HG03457 (cell line): Measurements from ENCODE around the gene LRRFIP1.

Source experiments
- ATAC-seq: cut with Tn5 transposase; IDR thresholded peaks from one replicate; pipeline ENCODE4 v1.9.1; 2021; ENCODE audit warnings: moderate number of reproducible peaks; ENCODE audit not compliant: unreplicated experiment

Gene LRRFIP1

DNA sequence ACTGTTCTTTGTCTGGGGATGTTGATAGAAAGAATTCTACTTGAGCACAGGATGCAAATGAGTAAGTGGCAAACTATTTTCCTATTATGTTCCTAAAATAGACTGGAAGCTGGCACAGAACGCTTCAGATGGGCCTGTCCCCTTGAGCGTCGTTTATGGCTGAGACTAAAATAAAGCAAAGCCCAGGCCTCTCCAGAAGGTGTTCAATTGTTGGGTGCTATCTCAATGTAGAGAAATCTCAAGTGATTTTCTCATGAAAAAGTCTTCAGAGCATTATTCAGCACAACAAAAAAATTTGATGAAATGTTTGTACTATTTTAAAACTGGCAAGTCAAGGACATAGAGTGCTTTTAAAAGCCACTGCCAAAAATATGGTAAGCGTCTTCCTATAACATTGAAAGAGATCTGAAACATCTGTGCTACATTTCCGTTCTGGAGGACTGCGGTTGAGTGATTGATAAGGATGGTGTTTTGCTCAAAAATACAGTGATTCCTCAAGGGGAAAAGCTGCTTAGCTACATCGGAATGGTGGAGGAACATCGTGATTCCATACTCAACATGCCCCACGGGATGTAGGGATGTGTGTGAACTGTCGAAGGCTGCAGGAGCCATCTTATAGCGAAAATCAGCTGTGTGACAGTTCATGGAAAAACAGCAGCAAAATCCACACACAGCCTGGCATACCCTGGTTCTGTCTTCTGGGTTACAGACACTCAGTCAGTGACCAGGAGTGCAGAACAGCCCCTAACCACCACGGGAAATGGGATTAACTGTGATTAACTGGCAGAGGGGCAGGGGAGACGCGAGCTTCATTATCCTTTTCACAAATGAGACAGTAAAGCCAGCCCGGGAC is 10.4 kb upstream of the LRRFIP1 start:
- no peak for ATAC-seq

DNA sequence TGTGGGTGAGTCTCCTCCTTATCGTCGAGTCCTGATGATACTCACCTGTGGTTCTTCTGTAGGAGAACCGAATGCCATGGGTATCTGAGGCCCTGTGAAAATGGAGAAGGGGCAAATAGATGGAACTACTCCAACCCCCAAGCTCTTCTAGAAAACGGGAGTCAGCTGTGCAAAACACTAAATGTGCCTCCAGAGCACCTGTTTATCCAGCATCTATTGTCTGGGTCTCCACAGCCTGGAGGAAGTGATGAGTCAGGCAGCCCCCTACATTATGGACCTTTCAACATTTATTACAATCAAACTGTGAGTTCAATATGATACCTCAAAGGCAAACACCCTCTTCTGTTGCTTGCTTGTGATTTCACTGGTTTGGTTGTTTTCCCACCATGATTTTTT is 9.8 kb upstream of the LRRFIP1 start:
- no peak for ATAC-seq

DNA sequence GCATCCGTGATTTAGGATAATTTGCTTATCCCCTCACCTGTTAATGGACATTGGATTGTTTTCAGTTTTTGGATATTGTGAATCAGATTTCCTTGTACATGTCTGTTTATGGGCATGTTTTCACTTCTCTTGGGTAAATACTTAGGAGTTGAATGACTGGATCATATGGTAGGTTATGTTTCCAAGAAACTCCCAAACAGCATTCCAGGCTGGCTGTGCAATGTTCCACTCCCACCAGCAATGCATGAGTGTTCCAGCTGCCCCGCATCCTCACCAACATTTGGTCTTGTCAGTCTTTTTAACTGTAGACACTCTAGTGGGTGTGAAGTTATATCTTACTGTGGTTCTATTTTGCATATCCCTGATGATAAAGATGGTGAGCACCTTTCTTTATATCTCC is 8.9 kb upstream of the LRRFIP1 start:
- ATAC-seq = no peak

DNA sequence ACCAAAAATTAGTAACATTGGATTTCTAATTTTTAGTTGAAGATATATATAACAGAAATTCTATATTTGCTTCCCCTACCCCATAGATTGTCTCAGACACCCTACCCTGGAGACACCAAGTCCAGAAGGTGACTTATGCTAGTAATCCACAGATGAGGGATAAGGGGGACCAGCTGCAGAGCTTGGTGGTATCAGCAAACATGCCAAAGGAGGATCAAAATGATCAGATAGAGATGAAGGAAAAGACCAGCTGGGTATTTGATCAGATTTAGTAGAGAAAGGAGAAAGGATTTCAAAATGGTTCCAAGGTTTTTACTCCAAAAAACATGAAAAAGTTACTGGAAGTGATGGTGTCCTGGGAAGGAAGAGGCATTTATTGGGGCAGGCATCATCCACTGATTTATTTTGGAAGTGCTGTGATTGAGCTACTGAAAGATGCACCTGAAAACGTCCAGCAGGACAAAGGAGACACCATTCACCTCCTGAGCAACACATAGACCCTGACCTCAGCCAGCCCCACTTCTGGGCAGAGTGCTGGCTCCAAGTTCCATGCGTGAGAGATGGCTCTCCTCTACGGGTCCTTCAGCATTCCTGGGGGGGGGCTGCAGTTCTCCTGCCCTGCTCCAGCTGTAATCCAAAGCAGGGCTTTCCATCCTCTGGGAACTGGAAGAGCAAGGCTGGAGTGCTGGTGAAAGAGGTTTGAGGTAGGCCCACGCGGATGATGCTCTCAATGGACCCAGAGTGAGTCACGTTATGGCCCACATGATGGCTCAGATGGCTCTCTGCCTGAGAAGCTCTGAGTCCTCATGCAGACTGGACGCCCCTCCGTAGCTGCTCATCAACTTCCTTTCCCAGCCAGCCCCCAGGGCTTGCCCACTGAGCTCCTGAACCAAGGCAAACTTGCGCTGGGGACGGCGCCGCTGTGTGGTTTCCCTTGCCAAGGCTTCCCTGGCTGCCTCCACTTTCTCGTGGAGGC is 3.7 kb upstream of the LRRFIP1 start:
- ATAC-seq = no peak

DNA sequence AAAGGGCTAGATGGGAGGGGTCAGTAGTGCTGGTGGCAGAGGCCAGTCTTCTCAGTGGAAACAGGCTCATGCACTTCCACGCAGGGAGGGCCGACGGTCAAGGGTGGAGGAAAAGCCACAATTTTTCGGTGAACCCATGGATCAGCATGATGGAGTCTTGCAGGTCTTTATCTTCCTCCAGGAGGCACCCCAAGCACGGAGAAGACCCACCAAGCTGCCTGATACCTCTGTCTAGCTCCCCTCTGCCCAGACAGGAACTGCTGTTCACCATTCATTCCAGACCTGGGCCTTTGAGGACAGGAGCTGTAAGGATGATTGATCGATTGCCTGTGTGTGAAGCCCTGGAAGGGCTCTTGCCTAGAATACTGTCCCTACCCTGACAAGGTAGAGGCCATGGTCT is 2.8 kb upstream of the LRRFIP1 start:
- ATAC-seq = no peak

DNA sequence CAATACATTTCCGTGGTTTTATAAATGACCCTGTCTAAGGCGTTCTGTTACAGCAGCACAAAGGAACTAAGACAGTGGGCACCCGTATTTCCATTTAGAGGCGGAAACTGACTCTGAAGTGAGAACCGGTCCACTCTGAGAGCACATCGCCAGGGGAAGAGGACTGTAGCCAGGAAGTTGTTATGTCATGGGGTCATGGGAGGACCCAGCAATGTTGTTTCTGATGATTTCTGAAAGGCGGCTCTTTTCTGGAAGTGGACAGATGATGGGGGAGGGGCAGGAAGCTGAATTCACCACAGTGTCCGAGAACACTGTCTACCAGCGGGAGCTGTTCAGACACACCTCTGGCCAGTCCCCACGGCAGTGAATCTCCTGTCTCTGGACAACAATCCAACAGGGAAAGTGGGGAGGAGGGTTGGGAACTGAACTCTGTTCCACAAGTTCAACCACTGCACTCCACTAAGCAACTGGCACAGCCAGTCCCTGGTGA is 2.1 kb upstream of the LRRFIP1 start:
- no peak for ATAC-seq

DNA sequence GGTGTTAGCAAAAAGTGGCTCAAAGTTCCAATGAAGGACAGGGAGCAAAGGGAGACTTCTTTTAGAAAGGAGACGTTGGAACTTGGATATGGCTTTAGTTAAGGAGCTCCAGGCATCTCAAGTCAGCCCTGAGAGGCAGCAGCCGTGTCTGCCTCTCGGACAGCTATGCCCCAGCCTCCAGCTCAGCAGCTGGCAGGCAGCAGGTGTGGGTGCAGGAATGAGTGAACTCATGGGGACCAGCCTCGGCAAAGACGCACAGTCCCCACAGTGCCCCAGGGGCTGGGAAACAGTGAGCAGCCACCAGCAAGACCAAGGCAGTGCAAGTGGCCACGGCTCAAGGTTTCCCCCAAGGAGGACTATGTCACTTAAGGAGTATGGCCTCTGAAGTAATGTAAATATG is 1.6 kb upstream of the LRRFIP1 start:
- no peak for ATAC-seq

DNA sequence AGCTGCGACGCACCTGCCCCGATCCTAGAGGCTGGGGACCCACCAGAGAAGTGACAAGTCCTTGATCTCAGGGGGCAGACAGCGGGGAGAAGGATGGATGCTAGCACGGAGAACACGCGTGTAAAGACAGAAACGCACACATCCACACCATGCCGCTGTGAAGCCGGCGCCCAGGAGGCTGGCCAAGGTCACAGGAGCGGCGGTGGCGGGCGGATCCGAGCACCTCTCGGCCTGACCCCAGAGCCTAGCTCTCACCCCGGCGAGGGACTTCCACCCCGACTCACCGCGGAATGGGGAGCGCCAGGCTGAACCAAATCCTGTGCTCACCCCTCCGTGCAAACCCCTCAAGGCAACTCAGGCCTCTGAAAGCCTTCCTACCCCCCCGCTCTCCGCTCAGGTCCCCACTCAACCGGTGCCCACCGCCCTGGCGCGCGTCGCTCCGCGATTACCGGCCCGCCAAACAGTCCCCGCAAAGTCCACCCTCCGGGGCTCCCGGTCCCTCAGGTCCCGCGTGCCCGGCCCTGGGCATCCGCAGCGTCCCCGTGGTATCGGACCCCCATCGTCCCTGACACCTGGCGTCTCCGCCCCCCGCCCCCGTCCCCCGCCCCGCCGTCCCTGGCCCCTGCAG is 460 bp upstream of the LRRFIP1 start:
- ATAC-seq = no peak

DNA sequence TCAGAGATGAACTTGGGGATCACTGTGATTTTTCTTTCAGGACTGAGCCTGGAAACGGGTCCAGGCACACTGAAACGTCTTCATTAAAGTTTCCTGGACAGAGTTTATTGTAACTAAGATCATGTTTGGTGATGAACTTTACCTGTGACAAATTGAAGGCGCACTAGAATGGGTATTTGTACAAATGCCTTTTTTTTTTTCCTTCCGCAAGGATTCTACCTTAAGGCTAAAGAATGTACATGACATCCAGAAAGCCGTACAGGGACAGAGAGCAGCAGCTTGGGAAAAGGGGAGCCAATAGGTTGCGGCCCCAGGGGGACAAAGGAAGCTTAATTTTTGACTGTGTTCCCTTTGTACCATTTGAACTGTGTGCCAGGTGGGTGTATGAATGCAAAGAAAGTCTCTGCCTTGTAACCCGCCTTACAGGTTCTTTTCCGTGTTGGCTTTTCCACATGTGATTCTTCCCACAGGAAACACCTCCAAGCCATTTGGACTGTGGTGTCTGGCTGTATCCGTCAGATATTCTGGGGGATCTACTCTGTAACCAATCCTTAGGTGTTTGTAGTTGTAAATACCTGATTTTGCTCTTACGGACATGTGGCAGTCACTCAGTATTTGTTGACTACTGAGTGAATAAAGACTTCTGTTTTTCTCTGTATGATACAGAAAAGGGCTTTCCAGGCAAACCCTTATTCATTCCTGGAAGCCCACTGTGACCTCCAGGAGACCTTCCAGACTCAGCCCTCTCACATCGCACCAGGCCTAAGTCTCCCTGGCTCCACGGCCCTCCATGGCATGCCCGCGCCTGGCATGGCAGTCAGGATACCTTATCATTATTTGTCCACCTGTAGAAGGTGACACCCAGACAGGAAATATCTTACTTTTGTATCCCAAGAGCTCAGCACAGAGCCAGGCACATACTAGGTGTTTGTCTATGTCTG is 1.1 kb downstream of the LRRFIP1 start:
- ATAC-seq = no peak

DNA sequence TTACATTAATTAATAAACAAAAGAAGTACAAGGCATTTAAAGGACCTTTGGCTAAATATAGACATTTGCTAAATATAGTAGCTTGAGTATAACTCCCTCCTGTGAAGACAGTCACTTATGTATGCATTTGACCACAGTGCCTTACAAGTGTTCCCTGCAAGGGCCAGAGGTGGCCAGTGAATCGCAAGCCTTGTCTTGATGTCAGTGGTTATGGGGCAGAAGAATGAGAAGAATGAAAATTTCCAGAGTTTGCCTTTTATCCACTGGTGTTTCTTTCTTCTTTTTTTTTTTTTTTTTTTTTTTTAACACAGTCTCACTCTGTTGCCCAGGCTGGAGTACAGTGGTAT is 1.8 kb downstream of the LRRFIP1 start:
- no peak for ATAC-seq

DNA sequence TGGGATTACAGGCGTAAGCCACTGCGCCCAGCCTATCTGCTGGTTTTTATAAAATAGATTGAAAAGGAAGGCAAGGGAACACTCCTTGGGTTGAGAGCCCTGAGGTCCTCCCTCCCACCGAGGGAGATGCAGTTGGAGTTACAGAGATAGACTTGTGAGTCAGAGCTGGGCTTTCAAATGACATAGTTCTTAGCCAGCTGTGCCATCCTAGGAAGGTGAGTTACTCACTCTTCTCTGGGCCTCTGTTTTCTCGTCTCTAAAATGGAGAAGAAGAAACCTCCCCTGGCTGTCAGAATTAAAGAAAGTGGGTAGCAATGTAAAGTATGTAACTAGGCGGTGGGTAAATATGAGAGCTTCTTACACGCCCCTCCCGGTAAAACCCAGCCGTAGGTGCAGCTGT is 2.4 kb downstream of the LRRFIP1 start:
- no peak for ATAC-seq

DNA sequence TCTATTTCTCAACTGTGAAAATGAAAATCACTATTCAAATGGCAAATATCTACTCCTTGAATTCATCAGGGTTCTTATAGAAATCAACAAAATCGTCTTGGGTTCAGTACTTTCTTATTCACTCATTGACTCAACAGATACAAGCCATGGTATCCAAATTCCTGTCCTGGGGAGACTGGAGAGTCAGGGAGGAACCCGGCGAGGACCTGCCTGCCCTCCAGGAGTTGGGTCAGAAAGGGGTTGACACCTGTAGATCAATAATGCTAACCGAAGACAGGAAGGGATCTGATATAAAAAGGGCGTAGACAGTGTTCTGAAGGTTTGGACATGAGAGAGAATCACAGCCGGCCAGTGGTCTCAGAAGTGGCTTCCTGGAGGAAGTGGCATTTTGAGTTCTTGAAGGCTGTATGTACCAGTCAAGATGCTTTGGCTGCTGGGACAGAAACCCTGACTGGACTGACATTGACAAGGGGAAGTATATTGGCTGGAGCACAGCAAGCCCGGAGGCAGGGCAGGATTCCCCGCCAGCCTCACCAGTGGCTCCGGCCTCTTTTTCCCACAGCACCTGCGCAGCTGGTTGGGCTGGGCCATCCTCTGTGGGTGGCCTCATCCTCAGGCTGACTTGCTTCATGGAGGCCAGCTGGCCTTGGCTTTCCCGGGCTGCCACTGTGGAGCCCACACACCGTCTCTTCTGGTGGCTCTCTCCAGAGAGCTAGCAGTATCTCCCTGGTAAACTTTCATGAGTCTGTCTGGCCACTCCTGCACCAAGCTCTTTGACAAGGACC is 3.0 kb downstream of the LRRFIP1 start:
- no peak for ATAC-seq

DNA sequence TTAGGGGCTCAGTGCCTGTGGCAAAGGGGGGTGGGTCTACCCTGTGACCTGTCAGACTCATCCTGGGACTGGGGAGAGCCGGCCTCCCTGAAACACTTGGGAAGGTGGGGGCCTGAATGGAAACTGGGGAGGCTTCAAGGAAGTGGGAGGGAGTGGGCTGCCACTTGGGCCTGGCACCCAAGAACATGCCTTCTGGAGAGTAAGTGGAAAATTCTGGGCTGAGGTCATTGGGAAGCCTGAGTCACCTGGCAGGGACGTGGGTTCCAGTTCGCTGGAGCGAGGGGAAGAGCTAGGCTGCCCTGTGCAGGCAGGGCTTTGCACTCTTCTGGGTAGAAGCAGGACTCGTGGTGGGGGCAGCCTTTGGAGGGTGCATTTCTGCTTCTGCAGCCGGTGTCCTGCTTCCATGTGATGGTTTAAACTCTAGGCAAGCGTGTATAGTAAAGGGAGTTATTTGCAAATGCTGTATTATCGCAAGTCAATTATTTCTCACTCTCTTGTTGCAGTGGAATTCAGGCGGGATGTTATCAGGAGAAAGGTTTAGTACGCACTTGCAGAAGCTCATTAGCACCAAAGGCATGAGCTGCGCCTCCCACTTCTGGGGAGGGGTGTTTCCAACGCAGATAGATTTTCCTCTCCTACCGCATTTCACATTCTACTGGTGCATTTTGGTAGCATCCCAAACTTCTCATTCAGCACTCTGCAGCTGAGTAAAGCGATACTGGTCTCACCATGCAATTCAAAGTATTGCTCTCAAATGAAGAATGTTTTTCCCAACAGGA is 3.8 kb downstream of the LRRFIP1 start:
- ATAC-seq = no peak

DNA sequence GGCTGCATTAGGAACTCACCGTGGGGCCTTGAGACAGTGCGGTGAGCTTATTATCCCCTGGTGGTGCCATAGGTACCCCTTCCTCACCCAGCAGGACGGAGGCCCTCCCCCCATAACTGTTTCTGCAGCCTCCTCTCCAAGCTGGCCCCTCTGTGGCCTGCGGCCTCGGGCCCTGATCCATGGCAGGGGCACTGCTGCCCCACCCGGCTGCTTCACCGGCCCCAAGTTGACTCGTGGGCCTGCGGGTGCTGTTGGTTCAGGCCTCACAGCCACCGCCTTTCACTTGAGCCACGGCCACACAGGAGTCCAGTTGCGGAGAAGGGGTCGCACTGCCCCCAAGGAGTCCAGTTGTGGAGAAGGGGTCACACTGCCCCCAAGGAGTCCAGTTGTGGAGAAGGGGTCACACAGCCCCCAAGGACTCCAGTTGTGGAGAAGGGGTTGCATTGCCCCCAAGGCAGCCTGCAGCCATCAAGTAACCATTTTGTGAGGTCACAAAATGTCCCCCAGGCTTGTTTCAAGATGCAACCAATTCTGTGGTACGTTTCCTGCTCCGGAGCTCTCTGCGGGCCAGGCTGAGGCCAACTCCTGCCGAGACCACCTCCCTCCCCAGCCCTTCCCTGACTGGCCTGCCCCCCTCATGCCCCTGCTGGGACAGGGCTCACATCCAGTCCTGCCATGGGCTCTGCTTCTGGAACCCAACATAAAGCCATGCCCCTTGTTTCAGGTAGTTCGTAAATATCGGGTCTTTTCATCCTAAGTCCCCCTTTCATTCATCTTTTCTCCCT is 4.6 kb downstream of the LRRFIP1 start:
- no peak for ATAC-seq

DNA sequence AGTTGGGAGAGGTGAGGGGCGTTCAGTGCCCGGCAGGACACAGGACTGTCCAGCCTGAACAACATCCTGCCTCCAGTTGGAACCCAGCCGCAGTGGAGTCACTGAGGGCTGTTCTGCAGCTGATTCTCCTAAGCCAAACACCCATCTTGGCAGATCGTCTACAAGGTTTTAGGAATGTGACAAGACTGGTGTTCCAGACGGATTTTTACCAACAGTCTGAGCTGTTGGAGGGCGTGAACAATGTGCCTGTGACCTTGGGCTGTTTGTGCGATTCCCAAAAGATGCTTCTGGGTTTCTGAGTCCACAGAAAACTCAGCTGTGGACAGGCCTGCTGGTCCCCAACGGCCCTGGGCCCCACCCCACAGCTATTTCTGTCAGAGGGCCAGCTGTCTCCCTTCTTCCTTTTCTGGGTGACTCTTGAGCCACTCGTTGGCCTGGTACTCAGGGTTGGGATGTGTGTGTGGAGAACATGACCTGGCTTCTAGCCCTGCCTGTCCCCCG is 5.7 kb downstream of the LRRFIP1 start:
- ATAC-seq = no peak

DNA sequence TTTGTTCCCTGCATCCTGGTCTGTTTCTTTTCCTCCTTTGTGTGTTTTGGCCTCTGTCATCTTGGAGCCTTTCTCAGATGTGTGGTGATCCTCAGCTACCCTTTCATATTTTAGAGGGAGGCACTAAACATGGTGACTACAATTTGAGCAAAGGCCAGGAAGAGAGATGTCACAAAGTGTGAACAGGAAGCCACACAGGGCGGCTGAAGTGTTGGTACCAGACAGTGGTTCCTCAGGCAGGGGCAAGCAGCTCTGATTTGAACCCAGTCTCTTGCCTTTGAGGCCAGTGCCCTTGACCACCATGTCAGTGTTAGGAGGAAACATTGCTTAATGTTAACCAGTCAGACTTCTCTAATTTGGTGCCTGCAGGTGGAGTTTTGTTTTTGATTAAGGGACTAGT is 9.2 kb downstream of the LRRFIP1 start:
- no peak for ATAC-seq

DNA sequence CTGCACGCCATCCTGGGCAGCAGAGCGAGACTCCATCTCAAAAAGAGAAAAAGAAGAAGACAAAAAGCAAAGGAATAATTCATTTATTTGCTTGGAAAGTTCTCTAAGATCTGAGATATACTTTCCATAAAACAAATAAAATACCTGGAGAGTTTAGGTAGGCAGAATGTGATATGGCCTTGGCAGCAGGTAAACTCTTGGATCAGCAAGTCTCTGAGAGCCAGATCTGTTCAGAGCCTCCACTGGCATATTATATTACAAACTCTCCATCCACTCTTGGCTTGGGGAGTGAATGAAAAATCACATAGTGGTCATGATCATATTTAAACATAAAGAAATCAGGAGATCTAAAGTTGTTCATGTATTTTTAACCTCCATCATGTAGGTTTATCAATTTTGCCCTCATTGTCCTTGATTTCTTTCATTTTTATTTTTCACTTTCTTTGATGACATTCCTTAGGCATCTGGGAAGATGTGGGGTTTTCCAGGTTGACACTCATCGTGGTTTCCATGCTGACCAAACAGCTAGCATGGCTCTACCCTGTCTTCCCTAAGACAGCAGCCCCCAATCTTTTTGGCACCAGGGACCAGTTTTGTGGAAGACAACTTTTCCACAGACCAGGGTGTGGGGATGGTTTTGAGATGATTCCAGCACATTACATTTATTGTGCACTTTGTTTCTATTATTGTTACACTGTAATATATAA is 10.2 kb downstream of the LRRFIP1 start:
- no peak for ATAC-seq
